ENCODE results near the gene DYNLRB2.

The DYNLRB2 gene

GRCh38 chr16:80596507-80597207 is 55.9 kb downstream of the DYNLRB2 start:
- no peak overlapping the region for H3K4me2 ChIP-seq (ENCODE audit: low read length)
- no peak overlapping the region for H3K27ac ChIP-seq (ENCODE audit: low read depth, low read length, poor library complexity, severe bottlenecking)
- TF ChIP-seq CTCF (IDR thresholded peaks at IDR 0.05; ENCODE audit: low read length) (no peak), EZH2 (IDR thresholded peaks at IDR 0.05; ENCODE audit: borderline replicate concordance, low read length) (no peak)
- H3K4me1 ChIP-seq (ENCODE audit: insufficient read depth, low read length, severe bottlenecking), result no peaks in the 10 kb centered on the region
- no peak overlapping the region for H3K9ac ChIP-seq (ENCODE audit: low read length)
- H4K20me1 ChIP-seq (ENCODE audit: insufficient read depth, low read length), result no peaks in the 10 kb centered on the region
- H2AFZ ChIP-seq (ENCODE audit: low read length), result no peak overlapping the region
- no peaks in the 10 kb centered on the region for H3K9me3 ChIP-seq (ENCODE audit: low read length)
- no peaks in the 10 kb centered on the region for H3F3A ChIP-seq (ENCODE audit: insufficient read depth, low read length)
- no peaks in the 10 kb centered on the region for H3K27me3 ChIP-seq (ENCODE audit: insufficient read depth, low read length)
- no peaks in the 10 kb centered on the region for H3K9me2 ChIP-seq (ENCODE audit: low read depth, low read length)
- no peak overlapping the region for H3K4me3 ChIP-seq (ENCODE audit: low read depth, low read length, poor library complexity, severe bottlenecking)
- H3K79me2 ChIP-seq (ENCODE audit: insufficient read depth, low read length), result no peaks in the 10 kb centered on the region
- H3K36me3 ChIP-seq (ENCODE audit: insufficient read depth, low read length), result no peaks in the 10 kb centered on the region

GRCh38 chr16:80599466-80599865 is 58.7 kb downstream of the DYNLRB2 start:
- H3F3A ChIP-seq (ENCODE audit: insufficient read depth, low read length), result no peaks in the 10 kb centered on the region
- no peaks in the 10 kb centered on the region for H3K27me3 ChIP-seq (ENCODE audit: insufficient read depth, low read length)
- TF ChIP-seq CTCF (IDR thresholded peaks at IDR 0.05; ENCODE audit: low read length) (no peak), EZH2 (IDR thresholded peaks at IDR 0.05; ENCODE audit: borderline replicate concordance, low read length) (no peak)
- no peaks in the 10 kb centered on the region for H3K79me2 ChIP-seq (ENCODE audit: insufficient read depth, low read length)
- no peaks in the 10 kb centered on the region for H3K9me2 ChIP-seq (ENCODE audit: low read depth, low read length)
- no peak overlapping the region for H3K4me3 ChIP-seq (ENCODE audit: low read depth, low read length, poor library complexity, severe bottlenecking)
- H3K4me2 ChIP-seq (ENCODE audit: low read length), result no peak overlapping the region
- H3K9ac ChIP-seq (ENCODE audit: low read length), result no peak overlapping the region
- H3K4me1 ChIP-seq (ENCODE audit: insufficient read depth, low read length, severe bottlenecking), result no peaks in the 10 kb centered on the region
- H4K20me1 ChIP-seq (ENCODE audit: insufficient read depth, low read length), result no peaks in the 10 kb centered on the region
- no peak overlapping the region for H3K27ac ChIP-seq (ENCODE audit: low read depth, low read length, poor library complexity, severe bottlenecking)
- H3K36me3 ChIP-seq (ENCODE audit: insufficient read depth, low read length), result no peaks in the 10 kb centered on the region
- no peaks in the 10 kb centered on the region for H3K9me3 ChIP-seq (ENCODE audit: low read length)
- no peak overlapping the region for H2AFZ ChIP-seq (ENCODE audit: low read length)
